A549 (cell line): ENCODE measurements around the gene EPB41L4A. TPM values are rescaled to one million over a fixed set of nuclear protein-coding genes. Genes with fewer than 3 reads are reported as not detected.

Experiments
- ATAC-seq, 2 experiments: fragments of 200-7000 bp in 1 of 2; fragments of >200 bp in 1 of 2; cut with Nextera tagmentation in 1 of 2; cut with Tn5 transposase in 1 of 2; 3 replicates each; pipeline versions ENCODE4 v1.8.0 to v1.9.1; 2018 to 2020; ENCODE audit warnings: mild to moderate bottlenecking in 1 of 2, moderate library complexity in 1 of 2
- CTCF ChIA-PET: fragments of 300-600 bp; sonication (Branson Sonifier 250); formaldehyde crosslinking; extraction: SDS; loops from one replicate; lab custom pipeline; 2021; ENCODE audit warnings: antibody characterized with exemption, inconsistent platforms; lab: Yijun Ruan, JAX
- POLR2A ChIA-PET: fragments of 350-600 bp; formaldehyde crosslinking; extraction: SDS; loops from one replicate; lab custom pipeline; 2021; ENCODE audit warnings: antibody characterized with exemption, inconsistent platforms; lab: Yijun Ruan, JAX
- DNase-seq, 2 experiments: peaks; one replicate each; pipeline versions ENCODE4 v3.0.0 to v3.0.0-alpha.2; 2011 to 2016; ENCODE audit warnings: low read depth in 1 of 2, low spot score in 1 of 2
- FAIRE-seq: peaks from 2 replicates; lab custom pipeline; 2011; peaks lifted over from hg19 to GRCh38; lab: Jason Lieb, UNC
- H3K27ac ChIP-seq, 2 experiments: fragments of >200 bp; sonication (Bioruptor Twin); formaldehyde crosslinking; 3 replicates each; pipeline ENCODE4 v1.5.1; 2016 to 2017
- H3K4me1 ChIP-seq: fragments of >200 bp; sonication (Bioruptor Twin); formaldehyde crosslinking; 3 replicates; pipeline ENCODE4 v1.6.1; 2016
- H3K4me2 ChIP-seq: fragments of >200 bp; sonication (Bioruptor Twin); formaldehyde crosslinking; 3 replicates; pipeline ENCODE4 v1.6.1; 2016
- H3K4me3 ChIP-seq: fragments of >200 bp; sonication (Bioruptor Twin); formaldehyde crosslinking; 3 replicates; pipeline ENCODE4 v1.5.1; 2016
- H3K9me3 ChIP-seq: fragments of >200 bp; sonication (Bioruptor Twin); formaldehyde crosslinking; 3 replicates; pipeline ENCODE4 v1.6.1; 2016
- CBX8 ChIP-seq: fragments of 200-600 bp; sonication (generic); IDR thresholded peaks from 2 replicates; pipeline ENCODE4 v1.6.1; 2016
- CEBPB ChIP-seq, 2 experiments: fragments of >200 bp in 1 of 2; sonication (Bioruptor Twin) in 1 of 2; formaldehyde crosslinking in 1 of 2; IDR thresholded peaks; 2 replicates each; pipeline ENCODE4 v1.6.1; 2012 to 2016
- CHD2 ChIP-seq: fragments of 150-350 bp; IDR thresholded peaks from 2 replicates; pipeline ENCODE4 v1.6.1; 2014; ENCODE audit warnings: low read length; ENCODE audit not compliant: partially characterized antibody
- FOSB ChIP-seq: fragments of 250-450 bp; sonication (Bioruptor Pico); IDR thresholded peaks from 2 replicates; pipeline ENCODE4 v1.5.0; 2020; ENCODE audit warnings: mild to moderate bottlenecking, moderate library complexity
- HOXB13 ChIP-seq: fragments of 250-450 bp; sonication (Bioruptor Pico); IDR thresholded peaks from 2 replicates; pipeline ENCODE4 v1.5.0; 2020; ENCODE audit warnings: low read depth, mild to moderate bottlenecking, moderate library complexity
- HOXB5 ChIP-seq: fragments of 250-450 bp; sonication (Bioruptor Pico); IDR thresholded peaks from 2 replicates; pipeline ENCODE4 v1.5.0; 2020; ENCODE audit warnings: mild to moderate bottlenecking, moderate library complexity
- JUN ChIP-seq, 2 experiments: fragments of >200 bp; sonication (Bioruptor Twin); formaldehyde crosslinking; IDR thresholded peaks; 2 replicates in 1 of 2; 3 replicates in 1 of 2; pipeline ENCODE4 v1.6.1; 2016 to 2017
- MAFK ChIP-seq: fragments of 450-650 bp; IDR thresholded peaks from 2 replicates; pipeline ENCODE4 v1.6.1; 2014; ENCODE audit not compliant: partially characterized antibody
- POLR2A ChIP-seq: IDR thresholded peaks from 2 replicates; pipeline ENCODE4 v1.6.1; 2012; ENCODE audit warnings: mild to moderate bottlenecking, low read length
- RCOR1 ChIP-seq: fragments of 150-350 bp; IDR thresholded peaks from 2 replicates; pipeline ENCODE4 v1.6.1; 2014; ENCODE audit warnings: antibody characterized with exemption, low read length, low read depth
- RFX5 ChIP-seq: fragments of 450-650 bp; IDR thresholded peaks from 2 replicates; pipeline ENCODE4 v1.7.1; 2014; ENCODE audit warnings: antibody characterized with exemption, mild to moderate bottlenecking, moderate library complexity
- TFCP2L1 ChIP-seq: fragments of 250-450 bp; sonication (Bioruptor Pico); IDR thresholded peaks from 2 replicates; pipeline ENCODE4 v1.5.0; 2021; ENCODE audit warnings: mild to moderate bottlenecking
- ZC3H11A ChIP-seq: fragments of 450-650 bp; IDR thresholded peaks from 2 replicates; pipeline ENCODE4 v1.6.1; 2014; ENCODE audit warnings: antibody characterized with exemption, mild to moderate bottlenecking
- ZSCAN20 ChIP-seq: fragments of 250-450 bp; sonication (Bioruptor Pico); IDR thresholded peaks from 2 replicates; pipeline ENCODE4 v1.8.0; 2022; ENCODE audit warnings: mild to moderate bottlenecking, moderate library complexity
- WGBS: methylation state at CpG from one replicate; pipeline ENCODE4 v1.1.6; 2017; ENCODE audit errors: missing lambda C conversion rate; 5-methylcytosine and 5-hydroxymethylcytosine counted together
- polyA plus RNA-seq, 4 experiments: library from polyadenylated mRNA; depleted of rRNA in 3 of 4; stranded (reverse); fragments of >200 nt; fragmentation: RNase III in 1 of 4; extraction: RNeasy Plus Mini Kit Qiagen cat#74134 plus additional on column Dnase treatment in 1 of 4; gene quantifications; 2 replicates in 3 of 4; 3 replicates in 1 of 4; pipeline ENCODE4 v1.2.3, GENCODE V29; 2011 to 2017
- TF ChIP-seq, protein P1 (sequence below): IDR thresholded peaks from 2 replicates; pipeline ENCODE4 v1.6.1; 2012
- TF ChIP-seq, protein P2 (sequence below): fragments of >200 bp; sonication (Bioruptor Twin); formaldehyde crosslinking; IDR thresholded peaks from 2 replicates; pipeline ENCODE4 v1.6.1; 2016
- TF ChIP-seq, protein P3 (sequence below): fragments of >200 bp; sonication (Bioruptor Twin); formaldehyde crosslinking; IDR thresholded peaks from 3 replicates; pipeline ENCODE4 v1.6.1; 2016
- TF ChIP-seq, protein P4 (sequence below): fragments of 250-450 bp; sonication (Bioruptor Pico); IDR thresholded peaks from 2 replicates; pipeline ENCODE4 v1.5.0; 2021; ENCODE audit warnings: mild to moderate bottlenecking, moderate library complexity, borderline replicate concordance

Gene EPB41L4A
- polyA plus RNA-seq, 2 of the 4 experiments (the other 2 are of a cell fraction): 1.3 to 4.4 TPM

DNA sequence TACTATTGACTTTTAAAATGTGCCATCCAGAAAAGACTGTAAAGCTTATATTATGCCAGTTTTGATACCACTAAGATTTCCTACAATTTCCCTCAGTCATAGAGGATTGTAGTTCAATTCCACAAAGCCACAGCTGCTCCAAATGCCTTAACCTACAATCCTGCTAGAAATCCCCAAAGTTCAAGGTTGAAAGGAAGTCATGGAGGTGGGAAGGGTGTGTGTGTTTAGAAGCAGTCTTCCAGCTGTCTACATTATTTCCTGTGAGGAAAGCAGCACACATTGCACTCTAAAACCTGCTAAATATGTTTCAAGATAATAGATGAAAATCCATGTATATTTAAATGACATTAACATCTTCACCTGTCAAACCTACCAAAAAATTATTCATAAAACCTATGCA lies 11.8 kb downstream of the EPB41L4A start:
- Histone ChIP-seq H3K9me3 (no peaks in the 10 kb centered on the region), H3K4me3 (no peak overlapping the region), H3K27ac (no peak overlapping the region), H3K4me2 (peak overlapping the region; percentile 22; the same call in 1 of the 3 replicates), H3K4me1 (peaks cover 8% of the 10 kb centered on the region; the same call in 2 of the 3 replicates)
- DNase-seq: no peak
- ChIA-PET CTCF (no interaction called here), POLR2A (no interaction called here)
- TF ChIP-seq FOSB (CRISPR knock-in tag) (no peak), HOXB5 (no peak), RCOR1 (no peak), CEBPB (IDR thresholded peaks at IDR 0.05) (no peak)
- no peak for FAIRE-seq
- ATAC-seq: no peak

DNA sequence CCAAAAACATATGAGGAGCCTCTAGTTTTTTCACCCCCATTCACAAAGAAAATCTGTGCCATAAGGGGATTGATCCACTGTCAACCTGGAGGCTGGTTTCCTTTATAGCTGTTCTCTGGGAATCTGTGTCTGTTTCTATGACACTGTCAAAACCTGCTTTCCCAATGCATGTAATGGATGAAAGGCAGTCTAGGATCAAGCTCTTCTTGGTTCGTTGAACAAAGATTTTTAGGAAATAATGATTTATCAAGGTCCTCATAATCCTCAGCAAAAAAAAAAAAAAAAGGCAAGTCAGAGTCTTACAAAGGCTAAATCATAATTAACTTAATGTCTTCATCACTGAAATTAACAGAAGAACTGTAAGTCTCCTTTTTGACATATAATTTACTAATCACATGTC lies 16.0 kb downstream of the EPB41L4A start:
- TF ChIP-seq POLR2A: no peak
- TF ChIP-seq, protein P1, sequence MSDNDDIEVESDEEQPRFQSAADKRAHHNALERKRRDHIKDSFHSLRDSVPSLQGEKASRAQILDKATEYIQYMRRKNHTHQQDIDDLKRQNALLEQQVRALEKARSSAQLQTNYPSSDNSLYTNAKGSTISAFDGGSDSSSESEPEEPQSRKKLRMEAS: no peak
- TF ChIP-seq, protein P2, sequence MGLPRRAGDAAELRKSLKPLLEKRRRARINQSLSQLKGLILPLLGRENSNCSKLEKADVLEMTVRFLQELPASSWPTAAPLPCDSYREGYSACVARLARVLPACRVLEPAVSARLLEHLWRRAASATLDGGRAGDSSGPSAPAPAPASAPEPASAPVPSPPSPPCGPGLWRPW: no peak
- no peak for TF ChIP-seq RFX5
- no peak for TF ChIP-seq MAFK
- no peak for TF ChIP-seq ZSCAN20
- TF ChIP-seq FOSB (CRISPR knock-in tag): no peak
- TF ChIP-seq CBX8: no peak
- TF ChIP-seq, protein P3, sequence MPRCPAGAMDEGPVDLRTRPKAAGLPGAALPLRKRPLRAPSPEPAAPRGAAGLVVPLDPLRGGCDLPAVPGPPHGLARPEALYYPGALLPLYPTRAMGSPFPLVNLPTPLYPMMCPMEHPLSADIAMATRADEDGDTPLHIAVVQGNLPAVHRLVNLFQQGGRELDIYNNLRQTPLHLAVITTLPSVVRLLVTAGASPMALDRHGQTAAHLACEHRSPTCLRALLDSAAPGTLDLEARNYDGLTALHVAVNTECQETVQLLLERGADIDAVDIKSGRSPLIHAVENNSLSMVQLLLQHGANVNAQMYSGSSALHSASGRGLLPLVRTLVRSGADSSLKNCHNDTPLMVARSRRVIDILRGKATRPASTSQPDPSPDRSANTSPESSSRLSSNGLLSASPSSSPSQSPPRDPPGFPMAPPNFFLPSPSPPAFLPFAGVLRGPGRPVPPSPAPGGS: no peak
- TF ChIP-seq ZC3H11A: no peak
- FAIRE-seq: no peak
- no peak for DNase-seq
- Histone ChIP-seq H3K4me2 (no peak overlapping the region), H3K4me3 (no peak overlapping the region), H3K27ac (no peak overlapping the region), H3K4me1 (peaks cover 5% of the 10 kb centered on the region; the same call in 2 of the 3 replicates), H3K9me3 (no peaks in the 10 kb centered on the region)
- ChIA-PET CTCF (interaction anchor here (2.3 kb wide), 2 partner anchors 17 to 228 kb away, joined by 6 to 10 read pairs; partner anchors contain the start of gene EPB41L4A), POLR2A (interaction anchor here (0.6 kb wide), 1 partner anchor 18 kb away, joined by 8 read pairs; no protein-coding TSS in a partner anchor)
- 7% methylated on average over 1 of the region's 1 CpG for WGBS
- no peak for ATAC-seq

DNA sequence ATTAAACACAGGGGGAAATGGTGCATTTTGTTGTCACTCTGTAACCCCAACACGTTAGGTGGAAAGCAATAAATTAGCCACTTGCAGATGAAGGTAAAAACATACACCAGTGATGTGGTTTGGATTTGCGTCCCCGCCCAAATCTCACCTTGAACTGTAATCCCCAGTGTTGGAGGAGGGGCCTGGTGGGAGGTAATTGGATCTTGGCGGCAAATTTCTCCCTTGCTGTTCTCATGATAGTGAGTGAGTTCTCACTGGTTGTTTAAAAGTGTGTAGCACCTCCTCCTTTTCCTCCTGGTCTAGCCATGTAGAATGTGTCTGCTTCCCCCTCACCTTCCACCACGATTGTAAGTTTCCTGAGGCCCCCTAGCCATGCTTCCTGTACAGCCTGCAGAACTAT lies 17.2 kb downstream of the EPB41L4A start:
- FAIRE-seq: no peak
- POLR2A ChIA-PET: no interaction called here
- CTCF ChIA-PET: no interaction called here
- TF ChIP-seq, protein P3: no peak
- TF ChIP-seq JUN (IDR thresholded peaks at IDR 0.05) (no peak), TFCP2L1 (CRISPR knock-in tag) (no peak), CHD2 (no peak), HOXB13 (CRISPR knock-in tag) (no peak), CBX8 (no peak)
- TF ChIP-seq, protein P4, sequence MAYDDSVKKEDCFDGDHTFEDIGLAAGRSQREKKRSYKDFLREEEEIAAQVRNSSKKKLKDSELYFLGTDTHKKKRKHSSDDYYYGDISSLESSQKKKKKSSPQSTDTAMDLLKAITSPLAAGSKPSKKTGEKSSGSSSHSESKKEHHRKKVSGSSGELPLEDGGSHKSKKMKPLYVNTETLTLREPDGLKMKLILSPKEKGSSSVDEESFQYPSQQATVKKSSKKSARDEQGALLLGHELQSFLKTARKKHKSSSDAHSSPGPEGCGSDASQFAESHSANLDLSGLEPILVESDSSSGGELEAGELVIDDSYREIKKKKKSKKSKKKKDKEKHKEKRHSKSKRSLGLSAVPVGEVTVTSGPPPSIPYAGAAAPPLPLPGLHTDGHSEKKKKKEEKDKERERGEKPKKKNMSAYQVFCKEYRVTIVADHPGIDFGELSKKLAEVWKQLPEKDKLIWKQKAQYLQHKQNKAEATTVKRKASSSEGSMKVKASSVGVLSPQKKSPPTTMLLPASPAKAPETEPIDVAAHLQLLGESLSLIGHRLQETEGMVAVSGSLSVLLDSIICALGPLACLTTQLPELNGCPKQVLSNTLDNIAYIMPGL (CRISPR knock-in tag): no peak
- TF ChIP-seq, all 56 proteins: peak for 0
- no peak for DNase-seq
- 57% methylated on average over 5 of the region's 5 CpGs for WGBS
- H3K27ac ChIP-seq: no peak overlapping the region
- no peaks in the 10 kb centered on the region for H3K4me1 ChIP-seq
- no peak overlapping the region for H3K4me2 ChIP-seq
- H3K9me3 ChIP-seq: no peaks in the 10 kb centered on the region
- H3K4me3 ChIP-seq: no peak overlapping the region
- ATAC-seq: no peak
